DOHH2 (cell line): Measurements from ENCODE around the gene BLM.
"Not testable (repeated sequence)": the region's sequence is repeated elsewhere in the genome, so short reads cannot be mapped to it uniquely, and the experiment has no call there.

Experiments used
- H3F3A ChIP-seq: fragments of 200-600 bp; sonication (generic), shearing (Covaris generic); 2 replicates; pipeline ENCODE4 v1.6.0; 2016; ENCODE audit warnings: antibody characterized with exemption, mild to moderate bottlenecking; ENCODE audit not compliant: control insufficient read depth, insufficient read depth
- H3K27ac ChIP-seq: fragments of 200-600 bp; sonication (generic); 2 replicates; pipeline ENCODE4 v1.5.1; 2014; ENCODE audit warnings: low read depth, mild to moderate bottlenecking, low read length, moderate library complexity
- H3K27me3 ChIP-seq: fragments of 200-600 bp; sonication (generic); 2 replicates; pipeline ENCODE4 v1.6.1; 2014; ENCODE audit warnings: mild to moderate bottlenecking, low read length, mixed read lengths; ENCODE audit not compliant: control insufficient read depth
- H3K36me3 ChIP-seq: fragments of 200-600 bp; sonication (generic); 2 replicates; pipeline ENCODE4 v1.6.1; 2014; ENCODE audit warnings: mild to moderate bottlenecking, low read length, moderate library complexity, mixed read lengths; ENCODE audit not compliant: control insufficient read depth
- H3K4me1 ChIP-seq: fragments of 200-600 bp; sonication (generic); 2 replicates; pipeline ENCODE4 v1.6.1; 2014; ENCODE audit warnings: mild to moderate bottlenecking, low read length, mixed read lengths; ENCODE audit not compliant: control insufficient read depth
- H3K4me2 ChIP-seq: fragments of 200-600 bp; sonication (generic); 2 replicates; pipeline ENCODE4 v1.6.0; 2014; ENCODE audit warnings: mild to moderate bottlenecking, low read length, moderate library complexity
- H3K4me3 ChIP-seq: fragments of 200-600 bp; sonication (generic); 2 replicates; pipeline ENCODE4 v1.5.1; 2014; ENCODE audit warnings: mild to moderate bottlenecking, low read length, mixed read lengths
- H3K79me2 ChIP-seq: fragments of 200-600 bp; sonication (generic); 2 replicates; pipeline ENCODE4 v1.6.1; 2014; ENCODE audit warnings: mild to moderate bottlenecking, low read length, mixed read lengths; ENCODE audit not compliant: control insufficient read depth
- H3K9me2 ChIP-seq: fragments of 200-600 bp; sonication (generic); replicated peaks from 2 replicates; pipeline ENCODE4 v1.6.1; 2014; ENCODE audit warnings: mild to moderate bottlenecking, low read length, mixed read lengths; ENCODE audit not compliant: control insufficient read depth
- H3K9me3 ChIP-seq: fragments of 200-600 bp; sonication (generic); 2 replicates; pipeline ENCODE4 v1.6.1; 2014; ENCODE audit warnings: antibody characterized with exemption, low read length, mixed read lengths; ENCODE audit not compliant: control insufficient read depth, insufficient read depth
- H4K20me1 ChIP-seq: fragments of 200-600 bp; sonication (generic); 2 replicates; pipeline ENCODE4 v1.6.0; 2014; ENCODE audit warnings: low read depth, mild to moderate bottlenecking, antibody characterized with exemption, low read length, moderate library complexity; ENCODE audit not compliant: control insufficient read depth, insufficient read depth
- EZH2phosphoT487 ChIP-seq: fragments of 200-600 bp; sonication (generic); IDR thresholded peaks from 2 replicates; pipeline ENCODE4 v1.6.1; 2017; ENCODE audit warnings: borderline replicate concordance, mild to moderate bottlenecking, antibody characterized with exemption, low read length, moderate library complexity, mixed read lengths
- TF ChIP-seq, protein P1 (sequence below): fragments of 200-600 bp; sonication (generic); IDR thresholded peaks from one replicate; pipeline ENCODE4 v1.5.1; 2014; ENCODE audit warnings: antibody characterized with exemption, mild to moderate bottlenecking, low read depth, low read length; ENCODE audit not compliant: poor library complexity, severe bottlenecking

Gene BLM

GRCh38 chr15:90685591-90686434 lies 31.3 kb upstream of the BLM start:
- TF ChIP-seq EZH2phosphoT487, result no peak
- TF ChIP-seq, protein P1, sequence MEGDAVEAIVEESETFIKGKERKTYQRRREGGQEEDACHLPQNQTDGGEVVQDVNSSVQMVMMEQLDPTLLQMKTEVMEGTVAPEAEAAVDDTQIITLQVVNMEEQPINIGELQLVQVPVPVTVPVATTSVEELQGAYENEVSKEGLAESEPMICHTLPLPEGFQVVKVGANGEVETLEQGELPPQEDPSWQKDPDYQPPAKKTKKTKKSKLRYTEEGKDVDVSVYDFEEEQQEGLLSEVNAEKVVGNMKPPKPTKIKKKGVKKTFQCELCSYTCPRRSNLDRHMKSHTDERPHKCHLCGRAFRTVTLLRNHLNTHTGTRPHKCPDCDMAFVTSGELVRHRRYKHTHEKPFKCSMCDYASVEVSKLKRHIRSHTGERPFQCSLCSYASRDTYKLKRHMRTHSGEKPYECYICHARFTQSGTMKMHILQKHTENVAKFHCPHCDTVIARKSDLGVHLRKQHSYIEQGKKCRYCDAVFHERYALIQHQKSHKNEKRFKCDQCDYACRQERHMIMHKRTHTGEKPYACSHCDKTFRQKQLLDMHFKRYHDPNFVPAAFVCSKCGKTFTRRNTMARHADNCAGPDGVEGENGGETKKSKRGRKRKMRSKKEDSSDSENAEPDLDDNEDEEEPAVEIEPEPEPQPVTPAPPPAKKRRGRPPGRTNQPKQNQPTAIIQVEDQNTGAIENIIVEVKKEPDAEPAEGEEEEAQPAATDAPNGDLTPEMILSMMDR, result no peak
- peaks cover 10% of the 10 kb centered on the region for H3K9me3 ChIP-seq
- no peaks in the 10 kb centered on the region for H4K20me1 ChIP-seq
- no peaks in the 10 kb centered on the region for H3K9me2 ChIP-seq
- H3F3A ChIP-seq, result peaks cover 41% of the 10 kb centered on the region
- peak overlapping the region; percentile 51 for H3K4me3 ChIP-seq
- no peaks in the 10 kb centered on the region for H3K27me3 ChIP-seq
- peak overlapping the region; percentile 62 for H3K4me2 ChIP-seq
- no peaks in the 10 kb centered on the region for H3K79me2 ChIP-seq
- peaks cover 58% of the 10 kb centered on the region for H3K4me1 ChIP-seq
- peaks cover 11% of the 10 kb centered on the region for H3K36me3 ChIP-seq
- H3K27ac ChIP-seq, result peak overlapping the region; percentile 95

DNA sequence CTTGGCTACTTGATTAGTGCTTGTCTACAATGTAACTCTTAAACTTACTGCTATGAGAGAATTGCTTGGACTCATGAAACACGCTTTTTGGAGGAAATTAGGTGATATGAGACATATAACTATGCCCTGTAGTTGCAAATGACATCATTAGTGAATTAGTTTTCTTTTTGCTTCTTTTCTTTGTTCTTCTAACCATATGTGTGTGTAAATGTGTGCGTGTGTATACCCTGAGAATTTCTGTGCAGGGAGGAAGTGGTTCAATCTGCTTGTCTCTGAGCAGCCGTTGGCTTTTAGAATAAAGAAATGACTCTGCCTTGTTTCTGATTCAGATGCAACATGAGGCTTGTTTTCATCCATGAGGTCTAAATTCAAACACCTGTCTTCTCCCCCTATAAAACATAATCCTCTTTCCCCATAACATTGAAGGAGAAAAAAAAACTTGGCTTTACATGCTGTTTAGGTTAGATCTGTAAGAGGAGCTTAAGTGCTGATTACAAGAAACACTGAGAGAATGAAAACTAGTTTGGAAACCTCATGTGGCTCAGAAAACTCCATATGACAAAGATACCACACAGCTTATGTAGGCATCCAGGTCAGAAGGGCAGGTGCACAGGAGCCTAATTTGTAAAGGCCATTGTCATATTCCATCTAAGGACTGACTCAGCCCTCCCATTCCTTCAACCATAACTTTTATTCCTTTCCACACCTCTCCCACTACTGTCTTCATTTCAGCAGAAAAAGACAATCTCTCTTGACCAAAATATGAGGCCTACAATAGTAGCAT lies 30.5 kb upstream of the BLM start:
- Histone ChIP-seq H4K20me1 (no peaks in the 10 kb centered on the region), H3K79me2 (no peaks in the 10 kb centered on the region), H3K4me1 (peaks cover 66% of the 10 kb centered on the region), H3K36me3 (peaks cover 11% of the 10 kb centered on the region), H3K9me3 (peaks cover 10% of the 10 kb centered on the region), H3K27me3 (no peaks in the 10 kb centered on the region), H3F3A (peaks cover 46% of the 10 kb centered on the region), H3K4me3 (peak overlapping the region; percentile 51), H3K4me2 (peak overlapping the region; percentile 62), H3K27ac (peak overlapping the region; percentile 95), H3K9me2 (no peaks in the 10 kb centered on the region)
- no peak for TF ChIP-seq EZH2phosphoT487
- TF ChIP-seq, protein P1, result no peak

GRCh38 chr15:90689326-90689961 lies 27.7 kb upstream of the BLM start:
- H3K79me2 ChIP-seq, H3K27me3 ChIP-seq, H3K4me2 ChIP-seq, H4K20me1 ChIP-seq, H3K27ac ChIP-seq, H3K9me2 ChIP-seq, H3K4me3 ChIP-seq: not testable (repeated sequence)
- Histone ChIP-seq H3K9me3 (peaks cover 10% of the 10 kb centered on the region), H3K36me3 (peaks cover 11% of the 10 kb centered on the region), H3F3A (peaks cover 61% of the 10 kb centered on the region), H3K4me1 (peaks cover 78% of the 10 kb centered on the region)
